ENCODE results near the gene DEFB123.

DEFB123 gene

GRCh38 chr20:31496761-31497295 lies 56.4 kb downstream of the DEFB123 start:
- TF ChIP-seq, protein P1, sequence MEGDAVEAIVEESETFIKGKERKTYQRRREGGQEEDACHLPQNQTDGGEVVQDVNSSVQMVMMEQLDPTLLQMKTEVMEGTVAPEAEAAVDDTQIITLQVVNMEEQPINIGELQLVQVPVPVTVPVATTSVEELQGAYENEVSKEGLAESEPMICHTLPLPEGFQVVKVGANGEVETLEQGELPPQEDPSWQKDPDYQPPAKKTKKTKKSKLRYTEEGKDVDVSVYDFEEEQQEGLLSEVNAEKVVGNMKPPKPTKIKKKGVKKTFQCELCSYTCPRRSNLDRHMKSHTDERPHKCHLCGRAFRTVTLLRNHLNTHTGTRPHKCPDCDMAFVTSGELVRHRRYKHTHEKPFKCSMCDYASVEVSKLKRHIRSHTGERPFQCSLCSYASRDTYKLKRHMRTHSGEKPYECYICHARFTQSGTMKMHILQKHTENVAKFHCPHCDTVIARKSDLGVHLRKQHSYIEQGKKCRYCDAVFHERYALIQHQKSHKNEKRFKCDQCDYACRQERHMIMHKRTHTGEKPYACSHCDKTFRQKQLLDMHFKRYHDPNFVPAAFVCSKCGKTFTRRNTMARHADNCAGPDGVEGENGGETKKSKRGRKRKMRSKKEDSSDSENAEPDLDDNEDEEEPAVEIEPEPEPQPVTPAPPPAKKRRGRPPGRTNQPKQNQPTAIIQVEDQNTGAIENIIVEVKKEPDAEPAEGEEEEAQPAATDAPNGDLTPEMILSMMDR (IDR thresholded peaks at IDR 0.05): no peak

- TF ChIP-seq, protein P1 (IDR thresholded peaks at IDR 0.05): no peak
These were observed 57.6 kb downstream of the DEFB123 start for GRCh38 chr20:31497838-31498540.

All from LNCAP (cell line).